DND-41 (cell line): ENCODE data around the gene NEGR1.

ENCODE experiments used
- CTCF ChIP-seq: IDR thresholded peaks from 2 replicates; pipeline ENCODE4 v1.5.1; 2012; ENCODE audit warnings: borderline replicate concordance, low read length, moderate library complexity, mild to moderate bottlenecking; ENCODE audit not compliant: poor library complexity, severe bottlenecking; ENCODE audit errors: extremely low read depth
- EZH2 ChIP-seq: IDR thresholded peaks from 3 replicates; pipeline ENCODE4 v1.6.1; 2012; ENCODE audit warnings: borderline replicate concordance, low read depth, mild to moderate bottlenecking, moderate library complexity, low read length, inconsistent platforms; ENCODE audit not compliant: severe bottlenecking

GRCh38 chr1:71792264-71792663 is 490.1 kb downstream of the NEGR1 start:
- no peak for TF ChIP-seq CTCF
- no peak for TF ChIP-seq EZH2
